HG03095 (cell line): Measurements from ENCODE around the gene ARHGEF26.

ENCODE experiments used
- ATAC-seq: cut with Tn5 transposase; IDR thresholded peaks from one replicate; pipeline ENCODE4 v1.9.1; 2021; ENCODE audit warnings: moderate library complexity; ENCODE audit not compliant: unreplicated experiment

Gene ARHGEF26

GRCh38 chr3:154112146-154112852 is 8.9 kb upstream of the ARHGEF26 start:
- no peak for ATAC-seq

GRCh38 chr3:154113609-154114008 is 7.6 kb upstream of the ARHGEF26 start:
- no peak for ATAC-seq

GRCh38 chr3:154115332-154115731 is 5.9 kb upstream of the ARHGEF26 start:
- ATAC-seq: no peak

GRCh38 chr3:154119951-154120350 is 1.2 kb upstream of the ARHGEF26 start:
- ATAC-seq: no peak

DNA sequence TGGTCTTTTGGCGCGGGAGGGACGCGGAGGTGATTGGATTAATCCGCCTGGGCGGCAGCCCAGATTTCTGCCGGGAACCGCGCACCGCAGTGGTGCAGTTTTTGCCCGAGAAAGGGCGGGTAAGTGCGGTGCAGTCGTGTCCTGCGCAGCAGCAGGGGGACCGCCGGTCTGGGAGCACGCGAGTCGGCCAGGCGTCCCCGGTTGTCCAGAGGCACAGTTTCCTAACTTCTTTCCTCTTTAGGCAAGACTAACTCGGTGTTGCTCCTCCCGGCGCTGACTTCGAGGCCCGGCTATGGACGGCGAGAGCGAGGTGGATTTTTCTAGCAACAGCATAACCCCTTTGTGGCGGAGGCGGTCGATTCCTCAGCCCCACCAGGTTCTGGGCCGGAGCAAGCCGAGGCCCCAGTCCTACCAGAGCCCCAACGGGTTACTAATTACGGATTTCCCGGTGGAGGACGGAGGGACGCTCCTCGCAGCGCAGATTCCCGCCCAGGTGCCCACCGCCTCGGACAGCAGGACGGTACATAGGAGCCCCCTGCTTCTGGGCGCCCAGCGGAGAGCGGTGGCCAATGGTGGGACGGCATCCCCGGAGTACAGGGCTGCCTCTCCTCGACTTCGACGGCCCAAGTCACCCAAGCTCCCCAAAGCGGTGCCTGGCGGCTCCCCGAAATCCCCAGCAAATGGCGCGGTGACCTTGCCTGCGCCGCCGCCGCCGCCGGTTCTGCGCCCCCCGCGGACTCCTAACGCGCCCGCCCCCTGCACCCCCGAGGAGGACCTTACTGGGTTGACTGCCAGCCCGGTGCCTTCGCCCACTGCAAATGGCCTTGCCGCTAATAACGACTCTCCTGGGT is 736 bp downstream of the ARHGEF26 start:
- no peak for ATAC-seq

DNA sequence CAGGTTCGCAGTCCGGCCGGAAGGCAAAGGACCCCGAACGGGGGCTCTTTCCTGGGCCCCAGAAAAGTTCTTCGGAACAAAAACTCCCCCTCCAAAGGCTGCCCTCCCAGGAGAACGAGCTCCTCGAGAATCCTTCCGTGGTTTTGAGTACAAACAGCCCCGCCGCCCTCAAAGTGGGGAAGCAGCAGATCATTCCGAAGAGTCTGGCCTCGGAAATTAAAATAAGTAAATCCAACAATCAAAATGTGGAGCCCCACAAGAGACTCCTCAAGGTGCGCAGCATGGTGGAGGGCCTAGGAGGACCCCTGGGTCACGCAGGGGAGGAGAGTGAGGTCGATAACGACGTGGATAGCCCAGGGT is 1.3 kb downstream of the ARHGEF26 start:
- ATAC-seq: no peak

- no peak for ATAC-seq
Observed at GRCh38 chr3:154122912-154123559, 1.8 kb downstream of the ARHGEF26 start.

DNA sequence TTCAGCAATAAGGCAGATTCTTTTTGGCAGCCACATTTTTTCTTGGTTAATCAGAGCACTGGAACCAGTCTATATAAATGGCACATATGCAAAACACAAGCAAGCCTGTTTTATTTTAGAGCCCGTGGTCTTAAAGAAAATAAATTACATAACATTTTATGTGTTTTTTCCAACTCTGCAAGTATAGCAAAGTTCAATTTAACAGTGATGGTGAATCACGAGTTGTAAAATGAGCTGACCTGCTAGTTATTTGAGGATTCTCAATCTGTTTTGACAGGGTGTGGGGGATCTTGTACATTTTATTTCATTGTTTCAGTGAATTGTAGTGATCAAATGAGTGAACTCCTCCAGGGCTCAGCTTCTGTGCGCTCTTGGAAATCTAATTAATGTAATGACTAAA is 2.7 kb downstream of the ARHGEF26 start:
- ATAC-seq: no peak

GRCh38 chr3:154125378-154126030 is 4.3 kb downstream of the ARHGEF26 start:
- ATAC-seq: no peak

GRCh38 chr3:154126651-154127050 is 5.5 kb downstream of the ARHGEF26 start:
- ATAC-seq: no peak

GRCh38 chr3:154129625-154130024 is 8.4 kb downstream of the ARHGEF26 start:
- no peak for ATAC-seq

GRCh38 chr3:154130540-154130939 is 9.3 kb downstream of the ARHGEF26 start:
- ATAC-seq: no peak

DNA sequence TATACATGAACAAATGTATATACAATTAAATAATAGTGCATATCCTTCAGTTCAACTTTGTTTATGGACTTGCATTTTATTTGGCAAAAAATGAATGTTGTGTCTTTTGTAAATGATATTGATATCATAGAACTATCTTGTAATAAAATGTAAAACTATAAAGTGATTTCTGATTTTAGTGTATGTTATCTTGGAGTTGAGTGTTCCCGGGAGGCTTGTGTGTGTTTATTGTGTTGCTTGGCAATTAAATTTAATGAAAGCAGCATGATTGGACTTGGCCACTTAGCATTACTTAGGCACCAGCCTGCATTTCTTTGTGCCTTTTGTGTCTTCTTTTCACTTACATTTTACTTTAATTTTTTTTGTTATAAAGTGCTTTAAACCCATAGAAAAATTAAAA is 10.6 kb downstream of the ARHGEF26 start:
- ATAC-seq: no peak

DNA sequence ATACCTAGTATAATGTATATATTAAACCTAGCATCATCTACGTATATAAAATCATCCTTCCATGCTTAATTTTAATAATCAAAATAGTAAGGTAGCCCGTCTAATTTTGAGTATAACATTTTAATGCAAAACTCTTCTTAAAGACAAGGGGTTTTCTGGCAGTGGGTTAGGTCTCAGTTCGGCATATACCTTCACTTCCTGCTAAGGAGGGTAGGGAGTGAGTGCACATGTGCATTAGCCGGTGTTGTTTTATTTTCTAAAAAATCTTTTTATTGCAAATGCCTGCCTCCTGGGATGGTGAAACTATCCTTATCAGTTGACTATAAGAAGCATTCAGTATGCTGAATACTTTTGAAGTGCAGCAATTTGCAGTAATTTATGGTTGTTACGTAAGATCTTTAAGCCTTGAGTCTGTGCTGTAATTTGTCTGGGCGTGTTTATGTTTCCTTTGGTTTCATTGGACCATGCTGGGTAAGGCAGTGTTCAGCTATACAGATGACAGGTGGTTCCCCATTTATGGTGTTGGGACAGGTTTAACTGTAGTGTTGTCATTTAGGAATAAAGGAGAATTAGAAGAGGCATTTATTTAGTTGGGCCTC is 11.7 kb downstream of the ARHGEF26 start:
- ATAC-seq: no peak

- ATAC-seq: no peak
Observed at GRCh38 chr3:154135511-154136173, 14.5 kb downstream of the ARHGEF26 start.

DNA sequence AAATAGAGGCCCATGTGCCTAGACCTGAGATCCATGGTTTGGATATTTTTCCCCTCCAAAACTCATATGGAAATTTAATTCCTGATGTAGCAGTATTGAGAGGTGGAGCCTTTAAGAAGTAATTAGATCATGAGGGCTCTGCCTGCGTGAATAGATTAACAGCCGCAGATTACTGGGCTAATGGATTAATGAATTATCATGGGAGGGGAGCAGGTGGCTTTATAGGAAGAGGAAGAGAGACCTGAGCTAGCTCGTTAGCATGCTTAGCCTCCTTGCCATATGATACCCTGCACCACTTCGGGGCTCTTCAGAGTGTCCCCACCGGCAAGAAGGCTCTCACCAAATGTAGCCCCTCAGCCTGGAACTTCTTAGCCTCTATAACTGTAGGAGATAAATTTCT is 15.8 kb downstream of the ARHGEF26 start:
- no peak for ATAC-seq

GRCh38 chr3:154139996-154140436 is 18.8 kb downstream of the ARHGEF26 start:
- no peak for ATAC-seq

- no peak for ATAC-seq
Observed at GRCh38 chr3:154142608-154143007, 21.4 kb downstream of the ARHGEF26 start.

DNA sequence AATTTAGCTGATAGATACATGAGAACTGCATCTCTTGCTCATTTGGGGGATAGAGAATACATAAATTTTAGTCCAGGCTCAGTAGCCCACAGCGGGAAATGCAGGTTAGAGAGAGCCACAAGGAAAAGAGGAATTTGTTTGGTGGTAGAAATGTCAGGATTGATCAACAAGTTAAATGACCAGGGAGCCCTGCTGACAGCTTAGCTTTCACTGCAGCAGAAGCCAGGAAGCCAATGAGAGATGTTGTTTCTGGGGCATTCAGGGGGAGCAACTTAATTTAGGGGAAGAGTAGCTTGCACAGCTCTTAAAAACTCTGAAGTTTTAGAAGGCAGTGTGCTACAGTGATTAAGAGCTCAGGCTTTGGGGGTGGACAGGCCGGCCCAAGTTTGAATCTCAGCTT is 22.7 kb downstream of the ARHGEF26 start:
- no peak for ATAC-seq

- ATAC-seq: no peak
Observed at GRCh38 chr3:154144825-154145465, 23.8 kb downstream of the ARHGEF26 start.
